GM19372 (cell line): ENCODE results near the gene UQCR11.

Experiments used
- ATAC-seq: cut with Tn5 transposase; IDR thresholded peaks from one replicate; pipeline ENCODE4 v1.9.1; 2021; ENCODE audit warnings: mild to moderate bottlenecking, low read depth, moderate library complexity; ENCODE audit not compliant: unreplicated experiment

UQCR11 gene

GRCh38 chr19:1572795-1573194 lies 32.5 kb downstream of the UQCR11 start:
- ATAC-seq: no peak

GRCh38 chr19:1571358-1571757 lies 33.9 kb downstream of the UQCR11 start:
- no peak for ATAC-seq

DNA sequence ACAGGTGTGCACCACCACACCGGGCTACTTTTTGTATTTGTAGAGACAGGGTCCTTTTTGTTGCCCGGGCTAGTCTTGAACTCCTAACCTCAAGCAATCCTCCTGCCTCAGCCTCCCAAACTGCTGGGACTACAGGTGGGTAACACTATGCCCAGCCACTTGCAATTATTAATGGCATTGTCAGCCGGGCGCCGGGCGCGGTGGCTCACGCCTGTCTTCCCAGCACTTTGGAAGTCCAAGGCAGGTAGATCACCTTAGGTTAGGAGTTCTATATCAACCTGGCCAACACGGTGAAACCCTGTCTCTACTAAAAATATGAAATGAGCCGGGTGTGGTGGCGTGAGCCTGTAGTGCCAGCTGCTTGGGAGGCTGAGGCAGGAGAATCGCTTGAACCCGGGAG lies 34.4 kb downstream of the UQCR11 start:
- no peak for ATAC-seq

- ATAC-seq: no peak
Measured at GRCh38 chr19:1569997-1570396, 35.3 kb downstream of the UQCR11 start.

GRCh38 chr19:1568320-1569019 lies 36.8 kb downstream of the UQCR11 start, which contains the start of gene MEX3D:
Gene MEX3D (minus strand): TSS chr19:1568325. CDS start chr19:1568058, 267 bp downstream.
- ATAC-seq: peak; percentile 69

GRCh38 chr19:1567848-1568227 lies 37.4 kb downstream of the UQCR11 start:
- peak; percentile 20 for ATAC-seq

- ATAC-seq: no peak
Measured at GRCh38 chr19:1567116-1567847, 38.0 kb downstream of the UQCR11 start.

DNA sequence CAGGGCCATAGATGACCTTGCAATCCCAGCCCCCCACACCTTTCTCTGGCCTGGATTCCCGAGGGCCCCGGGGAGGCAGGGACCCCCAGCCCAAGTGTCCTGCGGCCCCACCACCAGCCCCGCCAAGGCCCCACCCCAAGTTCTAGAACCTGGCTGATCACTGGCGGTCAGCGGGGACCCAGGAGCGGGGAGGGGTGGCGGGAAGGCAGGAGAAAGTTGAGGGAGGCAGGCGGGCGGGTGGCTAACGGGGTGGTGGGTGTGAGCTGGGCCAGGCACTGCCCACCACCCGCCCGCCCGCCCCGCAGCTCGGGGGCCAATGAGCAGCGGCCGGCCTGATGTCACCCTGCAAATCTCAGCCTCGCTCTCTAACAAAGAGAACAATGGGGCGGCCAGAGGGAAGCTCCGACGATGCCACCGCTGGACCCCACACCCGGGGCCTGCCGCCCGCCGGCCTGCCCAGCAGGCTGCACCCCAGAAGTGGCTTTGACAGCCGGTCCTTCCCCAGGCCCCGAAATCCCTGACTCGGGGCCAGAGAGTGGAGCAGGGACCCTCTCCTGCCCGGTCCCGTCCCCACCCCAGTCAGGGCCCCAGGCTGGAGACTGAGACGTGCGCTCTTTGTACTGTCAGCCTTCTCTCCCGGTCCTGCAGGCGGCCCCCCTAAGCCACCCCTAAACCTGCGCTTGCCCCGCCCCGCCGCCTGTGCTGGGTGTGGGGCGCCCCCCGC lies 38.7 kb downstream of the UQCR11 start:
- ATAC-seq: no peak

GRCh38 chr19:1563251-1563650 lies 42.0 kb downstream of the UQCR11 start:
- ATAC-seq: no peak

GRCh38 chr19:1561236-1561842 lies 43.9 kb downstream of the UQCR11 start:
- no peak for ATAC-seq

GRCh38 chr19:1560286-1560882 lies 44.9 kb downstream of the UQCR11 start:
- no peak for ATAC-seq

DNA sequence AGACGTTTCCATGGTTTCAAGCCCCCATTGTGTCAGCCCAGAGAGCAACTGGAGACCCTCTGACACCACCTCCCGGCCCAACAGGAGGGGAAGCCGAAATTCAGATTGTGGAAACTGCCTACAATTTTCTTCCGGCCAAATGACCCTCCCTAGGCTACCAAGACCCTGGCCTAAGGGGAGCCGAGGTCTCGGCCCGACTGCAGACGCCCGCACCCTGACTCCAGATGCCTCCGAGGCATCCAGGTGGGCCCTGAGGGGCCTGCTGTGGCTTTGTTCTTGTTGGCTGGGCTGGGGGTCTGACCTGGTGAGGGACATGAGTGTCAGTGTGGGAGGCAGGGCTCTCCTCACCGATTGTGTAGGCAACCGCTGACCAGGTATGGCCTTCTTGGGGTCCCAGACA lies 46.7 kb downstream of the UQCR11 start:
- ATAC-seq: no peak

DNA sequence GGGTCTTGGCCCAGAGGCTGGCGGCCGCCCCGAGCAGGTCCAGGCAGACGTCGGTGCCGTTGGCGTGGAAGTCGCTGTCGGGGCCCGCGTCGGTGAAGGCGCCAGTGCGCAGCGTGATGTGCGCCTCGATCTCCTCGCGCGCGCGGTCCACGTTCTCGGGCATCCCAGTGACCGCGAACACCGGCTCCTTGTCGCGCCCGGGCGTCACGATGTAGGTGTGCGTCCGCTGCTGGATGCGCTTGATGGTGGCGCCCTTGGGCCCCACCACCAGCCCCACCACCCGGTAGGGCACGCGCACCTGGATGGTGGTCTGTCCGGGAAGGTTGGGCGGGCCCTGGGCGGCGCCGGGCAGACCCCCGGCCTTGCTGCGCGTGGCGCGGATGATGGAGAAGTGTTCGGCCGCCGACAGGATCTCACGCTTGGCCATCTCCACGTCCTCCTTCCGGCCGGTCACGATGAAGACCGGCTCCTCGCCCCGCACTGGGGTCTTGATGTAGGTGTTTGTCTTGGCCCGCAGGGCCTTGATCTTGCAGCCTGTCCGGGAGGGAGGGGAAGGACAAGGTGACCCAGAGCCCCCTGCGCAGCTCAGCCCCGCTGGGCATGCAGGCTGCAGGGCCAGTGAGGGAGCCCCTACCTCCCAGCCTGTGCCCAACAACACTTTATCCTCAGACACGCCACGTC lies 48.7 kb downstream of the UQCR11 start:
- no peak for ATAC-seq

DNA sequence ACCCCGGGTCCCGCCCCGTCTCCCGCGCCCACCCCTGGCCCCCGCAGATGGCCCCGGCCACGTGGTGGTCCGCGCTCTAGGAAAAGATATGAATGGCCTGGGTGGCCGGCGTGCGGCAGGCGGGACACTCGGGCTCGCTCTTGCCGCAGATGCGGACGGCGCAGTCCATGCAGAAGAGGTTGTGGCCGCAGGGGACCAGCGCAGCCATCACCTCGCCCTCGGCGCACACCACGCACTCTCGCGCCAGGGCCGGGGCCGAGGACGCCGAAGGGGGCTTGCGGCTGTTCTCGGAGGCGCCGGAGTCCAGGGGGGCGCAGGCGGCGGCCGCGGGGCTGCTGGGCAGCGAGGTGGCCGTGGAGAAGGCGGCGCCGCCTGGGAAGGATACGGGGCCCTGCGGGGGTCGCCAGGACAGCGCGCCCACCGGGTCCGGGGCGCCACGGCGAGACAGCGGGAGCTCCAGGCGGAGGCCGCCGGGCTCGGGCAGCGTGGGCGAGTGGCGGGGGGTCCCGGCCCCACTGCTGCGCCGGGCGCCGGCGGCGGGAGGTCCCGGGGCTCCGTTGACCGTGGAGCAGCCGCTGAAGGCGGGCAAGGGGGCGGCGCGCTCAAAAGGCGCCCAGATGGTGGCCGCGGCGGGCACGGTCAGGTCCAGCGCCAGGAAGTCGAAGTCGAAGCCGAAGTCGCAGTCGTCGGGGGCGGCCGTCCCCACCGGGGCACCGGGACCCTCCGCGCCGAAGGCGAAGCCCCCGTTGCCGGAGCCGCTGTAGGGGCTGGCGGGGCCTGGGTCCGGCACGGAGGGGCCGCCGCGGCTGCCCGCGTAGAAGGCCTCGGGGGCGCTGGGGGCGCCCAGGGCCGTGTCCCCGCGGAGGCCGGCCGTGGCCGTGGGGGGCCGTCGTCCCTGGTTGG lies 49.5 kb downstream of the UQCR11 start:
- no peak for ATAC-seq

DNA sequence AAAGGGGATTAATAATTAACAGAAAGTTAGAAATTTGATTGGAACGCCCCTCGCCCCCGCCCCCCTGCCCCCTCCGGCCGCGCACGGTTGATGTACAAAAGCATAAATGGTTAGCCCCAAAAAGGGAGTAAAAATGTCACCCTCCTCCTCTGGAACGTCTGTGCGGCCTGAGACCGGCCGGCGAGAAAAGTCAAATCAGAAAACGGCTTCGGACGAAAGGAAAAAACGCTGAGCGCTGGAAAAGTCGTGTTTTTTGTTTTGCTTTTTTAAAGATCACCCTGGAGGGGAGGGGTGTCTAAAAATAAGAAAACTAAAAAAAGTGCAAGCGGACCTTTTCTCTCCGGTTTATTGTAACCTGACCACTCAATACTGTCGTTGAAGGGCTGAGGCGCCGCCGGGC lies 50.3 kb downstream of the UQCR11 start:
- no peak for ATAC-seq

DNA sequence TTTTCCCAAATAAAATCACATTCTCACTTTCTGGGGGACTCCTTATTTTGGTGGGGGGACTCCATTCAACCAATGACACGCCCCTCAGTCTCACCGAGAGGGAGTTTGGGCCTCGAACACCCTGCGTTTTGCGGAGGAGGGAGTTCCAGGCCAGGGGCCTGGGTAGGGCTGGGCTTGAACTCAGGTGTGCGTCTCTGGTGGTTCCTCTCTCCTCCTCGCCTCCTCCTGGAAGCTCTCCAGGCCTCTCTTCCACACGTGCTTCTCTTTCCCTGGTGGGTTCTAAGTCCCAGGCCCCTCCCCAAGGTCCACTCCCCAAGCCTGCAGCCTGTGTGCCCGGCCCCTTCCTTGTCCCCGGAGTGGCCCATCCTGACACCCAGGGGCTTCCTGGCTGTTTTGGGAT lies 51.8 kb downstream of the UQCR11 start:
- ATAC-seq: no peak

GRCh38 chr19:1551068-1552040 lies 53.9 kb downstream of the UQCR11 start:
- ATAC-seq: no peak
